ENCODE data around the gene IMMP2L. TPM values are rescaled to one million over a fixed set of nuclear protein-coding genes. Genes with fewer than 3 reads are reported as not detected.
A peak's percentile ranks its signal among the peaks of the same experiment; 100 is the strongest.

The IMMP2L gene
- total and polyA plus RNA-seq, 2 donors (not counting 3 experiments of a cell fraction or from before 2014, with no cell fraction given): 9.9 to 11.8 TPM

GRCh38 chr7:111098011-111098925 lies 464.0 kb downstream of the IMMP2L start:
- ChIA-PET POLR2A (no interaction called here), CTCF (interaction anchor here (0.7 to 2.2 kb wide), 32 partner anchors 8 to 1255 kb away, joined by 3 to 16 read pairs (median 4); partner anchors contain the start of gene IMMP2L)
- H2AFZ ChIP-seq (ENCODE audit: low read depth, low read length): no peak overlapping the region
- no peak overlapping the region for H3K4me2 ChIP-seq (ENCODE audit: insufficient read depth, low read length)
- intact Hi-C loops (cut with micrococcal nuclease): loop anchor here (1.0 to 10.0 kb wide), 3 partner anchors 653 to 1254 kb away; no protein-coding TSS in a partner anchor
- H3K9me3 ChIP-seq (replicated peaks; ENCODE audit: control insufficient read depth, insufficient read depth, low read length): no peaks in the 10 kb centered on the region
- H3K36me3 ChIP-seq (ENCODE audit: control insufficient read depth in 2 of 2, extremely low read depth in 1 of 2, insufficient read depth in 2 of 2, low read length in 2 of 2): no peaks in the 10 kb centered on the region
- dilution Hi-C loops (cut with MboI; ENCODE audit: extremely low pct_ligation_motif_present, low sequenced_read_pairs): no loop called here
- no peak overlapping the region for H3K9ac ChIP-seq (replicated peaks; ENCODE audit: extremely low read depth, insufficient read depth, low read length)
- H3K4me3 ChIP-seq (replicated peaks in 1 of 3; ENCODE audit: insufficient read depth in 1 of 3, low read depth in 1 of 3, low read length in 3 of 3): no peak overlapping the region
- DNase-seq (ENCODE audit: low read depth, low spot score) (peak; percentile 54), FAIRE-seq (no peak)
- H3K4me1 ChIP-seq (ENCODE audit: control insufficient read depth, extremely low read depth, insufficient read depth, low read length): no peaks in the 10 kb centered on the region
- TF ChIP-seq, protein P1, sequence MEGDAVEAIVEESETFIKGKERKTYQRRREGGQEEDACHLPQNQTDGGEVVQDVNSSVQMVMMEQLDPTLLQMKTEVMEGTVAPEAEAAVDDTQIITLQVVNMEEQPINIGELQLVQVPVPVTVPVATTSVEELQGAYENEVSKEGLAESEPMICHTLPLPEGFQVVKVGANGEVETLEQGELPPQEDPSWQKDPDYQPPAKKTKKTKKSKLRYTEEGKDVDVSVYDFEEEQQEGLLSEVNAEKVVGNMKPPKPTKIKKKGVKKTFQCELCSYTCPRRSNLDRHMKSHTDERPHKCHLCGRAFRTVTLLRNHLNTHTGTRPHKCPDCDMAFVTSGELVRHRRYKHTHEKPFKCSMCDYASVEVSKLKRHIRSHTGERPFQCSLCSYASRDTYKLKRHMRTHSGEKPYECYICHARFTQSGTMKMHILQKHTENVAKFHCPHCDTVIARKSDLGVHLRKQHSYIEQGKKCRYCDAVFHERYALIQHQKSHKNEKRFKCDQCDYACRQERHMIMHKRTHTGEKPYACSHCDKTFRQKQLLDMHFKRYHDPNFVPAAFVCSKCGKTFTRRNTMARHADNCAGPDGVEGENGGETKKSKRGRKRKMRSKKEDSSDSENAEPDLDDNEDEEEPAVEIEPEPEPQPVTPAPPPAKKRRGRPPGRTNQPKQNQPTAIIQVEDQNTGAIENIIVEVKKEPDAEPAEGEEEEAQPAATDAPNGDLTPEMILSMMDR (IDR thresholded peaks at IDR 0.05; ENCODE audit: extremely low read depth in 1 of 2, insufficient read depth in 1 of 2, low read depth in 1 of 2, low read length in 2 of 2): peak; percentile 40 to 59
- TF ChIP-seq JUN (IDR thresholded peaks at IDR 0.05; ENCODE audit: borderline replicate concordance, insufficient read depth, insufficient read length, low read depth): no peak
- H4K20me1 ChIP-seq (replicated peaks; ENCODE audit: control insufficient read depth, extremely low read depth, insufficient read depth, low read length): no peaks in the 10 kb centered on the region
- no peak overlapping the region for H3K27ac ChIP-seq (ENCODE audit: insufficient read depth, low read depth, low read length)
- H3K9me1 ChIP-seq (replicated peaks; ENCODE audit: control insufficient read depth, extremely low read depth, insufficient read depth, low read length): no peaks in the 10 kb centered on the region
- H3K79me2 ChIP-seq (ENCODE audit: control insufficient read depth, insufficient read depth, low read length): no peaks in the 10 kb centered on the region
- no peaks in the 10 kb centered on the region for H3K27me3 ChIP-seq (ENCODE audit: control insufficient read depth in 2 of 2, insufficient read depth in 2 of 2, low read length in 2 of 2)
- BruUV-seq (replicated peaks): no TSS peak

DNA sequence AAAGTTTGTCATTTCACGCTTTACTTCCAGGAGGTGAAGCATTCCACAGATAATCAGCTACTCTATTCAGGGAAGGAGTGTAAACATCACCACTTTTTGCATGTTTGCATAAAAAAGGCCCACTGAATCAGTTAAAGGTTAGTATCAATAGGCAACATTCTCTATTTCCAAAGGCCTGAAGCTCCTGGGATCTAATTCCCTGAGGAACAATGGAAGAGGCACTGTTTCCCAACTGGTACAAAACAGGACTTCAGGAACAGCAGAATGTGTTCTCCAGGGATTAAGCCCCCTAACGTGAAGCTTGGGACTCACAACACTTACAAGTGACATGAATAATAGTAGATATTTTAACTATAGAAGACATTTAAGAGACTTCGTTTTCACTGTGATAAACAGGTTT lies 465.3 kb downstream of the IMMP2L start:
- DNase-seq (ENCODE audit: low read depth, low spot score): no peak
- no peaks in the 10 kb centered on the region for H4K20me1 ChIP-seq (replicated peaks; ENCODE audit: control insufficient read depth, extremely low read depth, insufficient read depth, low read length)
- H2AFZ ChIP-seq (ENCODE audit: low read depth, low read length): no peak overlapping the region
- FAIRE-seq: no peak
- no peaks in the 10 kb centered on the region for H3K36me3 ChIP-seq (ENCODE audit: control insufficient read depth in 2 of 2, extremely low read depth in 1 of 2, insufficient read depth in 2 of 2, low read length in 2 of 2)
- H3K9ac ChIP-seq (replicated peaks; ENCODE audit: extremely low read depth, insufficient read depth, low read length): no peak overlapping the region
- H3K9me1 ChIP-seq (replicated peaks; ENCODE audit: control insufficient read depth, extremely low read depth, insufficient read depth, low read length): no peaks in the 10 kb centered on the region
- BruUV-seq (replicated peaks): no TSS peak
- no peak overlapping the region for H3K4me3 ChIP-seq (replicated peaks in 1 of 3; ENCODE audit: insufficient read depth in 1 of 3, low read depth in 1 of 3, low read length in 3 of 3)
- H3K79me2 ChIP-seq (ENCODE audit: control insufficient read depth, insufficient read depth, low read length): no peaks in the 10 kb centered on the region
- ChIA-PET CTCF (interaction anchor here (0.9 kb wide), 1 partner anchor 14 kb away, joined by 3 read pairs; no protein-coding TSS in a partner anchor), POLR2A (no interaction called here)
- intact Hi-C loops (cut with micrococcal nuclease): loop anchor here (10.0 kb wide), 1 partner anchor 652 kb away; no protein-coding TSS in a partner anchor
- H3K27me3 ChIP-seq (ENCODE audit: control insufficient read depth in 2 of 2, insufficient read depth in 2 of 2, low read length in 2 of 2): no peaks in the 10 kb centered on the region
- no peak overlapping the region for H3K4me2 ChIP-seq (ENCODE audit: insufficient read depth, low read length)
- dilution Hi-C loops (cut with MboI; ENCODE audit: extremely low pct_ligation_motif_present, low sequenced_read_pairs): no loop called here
- H3K27ac ChIP-seq (ENCODE audit: insufficient read depth, low read depth, low read length): no peak overlapping the region
- no peak for TF ChIP-seq GATA2 (IDR thresholded peaks at IDR 0.05; ENCODE audit: insufficient read depth, insufficient read length, low read depth, low read length)
- no peak for TF ChIP-seq MYC (IDR thresholded peaks at IDR 0.05; ENCODE audit: low read depth, low read length)
- TF ChIP-seq FOS (IDR thresholded peaks at IDR 0.05; ENCODE audit: borderline replicate concordance, insufficient read depth, low read length): no peak
- TF ChIP-seq POLR2AphosphoS5 (IDR thresholded peaks at IDR 0.05; ENCODE audit: insufficient read depth, low read depth, low read length): no peak
- TF ChIP-seq, protein P2, sequence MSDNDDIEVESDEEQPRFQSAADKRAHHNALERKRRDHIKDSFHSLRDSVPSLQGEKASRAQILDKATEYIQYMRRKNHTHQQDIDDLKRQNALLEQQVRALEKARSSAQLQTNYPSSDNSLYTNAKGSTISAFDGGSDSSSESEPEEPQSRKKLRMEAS (IDR thresholded peaks at IDR 0.05; ENCODE audit: insufficient read depth, insufficient read length): no peak
- no peak for TF ChIP-seq EZH2 (IDR thresholded peaks at IDR 0.05; ENCODE audit: borderline replicate concordance, low read depth, low read length, severe bottlenecking)
- no peak for TF ChIP-seq JUN (IDR thresholded peaks at IDR 0.05; ENCODE audit: borderline replicate concordance, insufficient read depth, insufficient read length, low read depth)
- no peak for TF ChIP-seq POLR2A (IDR thresholded peaks at IDR 0.05; ENCODE audit: low read depth, low read length)
- TF ChIP-seq, protein P1 (IDR thresholded peaks at IDR 0.05; ENCODE audit: extremely low read depth in 1 of 2, insufficient read depth in 1 of 2, low read depth in 1 of 2, low read length in 2 of 2): no peak
- no peaks in the 10 kb centered on the region for H3K9me3 ChIP-seq (replicated peaks; ENCODE audit: control insufficient read depth, insufficient read depth, low read length)
- no peaks in the 10 kb centered on the region for H3K4me1 ChIP-seq (ENCODE audit: control insufficient read depth, extremely low read depth, insufficient read depth, low read length)
